HG03064 (cell line): ENCODE data around the gene SAFB.
"Not testable (repeated sequence)": the region's sequence is repeated elsewhere in the genome, so short reads cannot be mapped to it uniquely, and the experiment has no call there.

ENCODE experiments used
- ATAC-seq: cut with Tn5 transposase; IDR thresholded peaks from one replicate; pipeline ENCODE4 v1.9.1; 2021; ENCODE audit warnings: low read depth; ENCODE audit not compliant: unreplicated experiment

The SAFB gene

DNA sequence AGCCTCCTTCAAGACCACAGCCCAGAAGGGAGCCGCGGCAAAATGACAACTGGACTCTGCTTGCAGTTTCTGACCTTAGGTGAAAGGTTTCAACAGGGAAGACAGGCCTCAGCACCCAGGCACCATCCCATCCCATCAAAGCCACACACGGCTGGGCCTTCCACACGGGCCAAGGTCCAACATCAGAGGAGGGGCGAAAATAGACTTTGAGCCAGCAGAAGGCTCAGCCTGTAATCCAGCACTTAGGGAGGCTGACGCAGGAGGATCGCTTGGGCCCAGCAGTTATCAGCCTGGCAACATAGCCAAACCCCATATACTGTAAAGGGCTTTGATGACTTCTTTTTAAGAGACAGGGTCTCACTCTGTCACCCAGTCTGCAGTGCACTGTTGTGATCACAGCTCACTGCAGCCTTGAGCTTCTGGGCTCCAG is 28.3 kb upstream of the SAFB start:
- no peak for ATAC-seq

GRCh38 chr19:5595129-5595528 is 27.8 kb upstream of the SAFB start:
- no peak for ATAC-seq

DNA sequence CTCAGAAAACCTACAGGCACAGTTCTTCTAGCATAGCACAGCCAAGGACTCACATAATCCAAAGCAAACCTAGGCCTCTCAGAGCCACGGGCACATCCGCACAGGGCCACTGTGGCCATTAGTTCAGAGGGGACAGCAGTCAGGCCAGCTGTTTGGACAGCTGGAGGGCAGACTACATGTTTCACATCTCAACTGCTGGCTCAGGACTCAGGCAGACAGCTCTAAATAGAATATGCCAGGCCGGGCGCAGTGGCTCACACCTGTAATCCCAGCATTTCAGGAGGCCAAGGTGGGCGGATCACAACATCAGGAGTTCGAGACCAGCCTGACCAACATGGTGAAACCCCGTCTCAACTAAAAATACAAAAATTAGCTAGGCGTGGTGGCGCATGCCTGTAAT is 27.1 kb upstream of the SAFB start:
- ATAC-seq: no peak

GRCh38 chr19:5600797-5601196 is 22.1 kb upstream of the SAFB start:
- ATAC-seq: no peak

- ATAC-seq: no peak
These were observed 19.3 kb upstream of the SAFB start for GRCh38 chr19:5603626-5604025.

DNA sequence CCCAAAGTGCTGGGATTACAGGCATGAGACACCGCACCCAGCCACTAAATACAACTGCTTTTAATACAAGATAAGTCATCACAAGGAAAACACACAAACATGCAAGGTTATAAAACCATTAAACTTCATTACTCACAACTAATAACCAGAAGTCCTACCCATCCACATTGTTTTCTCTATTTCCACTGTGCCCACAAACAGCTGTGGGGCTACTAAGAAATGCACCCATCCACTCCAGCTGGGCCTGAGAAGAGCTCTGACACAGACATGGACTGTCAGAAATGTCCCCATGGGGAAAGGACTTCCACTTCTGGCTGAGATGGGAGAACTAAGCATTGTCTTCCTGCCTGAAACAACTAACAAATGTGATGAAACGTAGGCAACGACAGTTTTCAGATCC is 17.5 kb upstream of the SAFB start:
- ATAC-seq: no peak

DNA sequence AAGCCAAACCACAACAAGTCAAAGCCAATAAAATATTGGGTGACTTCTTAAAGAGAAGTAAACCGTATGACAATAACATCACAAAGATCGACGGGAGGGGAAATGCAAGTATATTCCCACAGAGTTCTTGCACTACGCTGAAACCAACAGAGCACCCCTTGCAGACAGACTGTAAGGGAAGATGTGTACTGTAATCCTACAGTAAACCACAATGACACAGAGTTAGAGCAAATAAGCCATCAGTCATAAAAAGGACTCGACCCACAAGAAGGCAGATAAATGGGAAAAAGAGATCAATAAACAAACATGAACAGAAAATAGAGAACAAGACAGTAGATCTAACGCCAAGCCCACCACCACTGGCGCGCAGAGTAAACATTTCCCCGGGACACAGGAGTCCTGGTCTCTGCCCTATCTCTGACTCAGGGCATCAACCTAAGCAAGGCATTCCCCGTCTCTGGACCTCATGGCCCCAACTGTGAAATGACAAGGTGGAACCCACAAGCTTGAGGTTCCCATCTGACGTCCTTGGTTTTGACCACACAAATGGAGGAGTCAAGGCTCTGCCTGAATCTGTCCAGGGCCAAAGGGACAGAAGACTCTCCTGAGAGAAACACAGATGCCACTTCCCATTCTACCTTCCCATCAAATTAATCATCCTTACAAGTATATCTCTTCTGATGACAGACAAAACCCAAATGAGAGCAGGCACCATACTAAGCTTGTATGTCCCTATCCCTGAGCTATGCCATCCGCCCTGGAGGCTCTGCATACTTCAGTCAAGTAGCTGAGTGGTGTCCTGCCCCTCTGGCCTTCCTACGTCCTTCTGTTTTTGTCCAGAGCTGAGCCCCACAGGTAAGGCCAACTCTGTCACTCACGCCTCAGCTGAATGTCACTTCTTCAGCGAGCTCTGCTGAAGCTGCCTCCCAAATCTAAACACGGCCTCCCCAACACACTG is 15.3 kb upstream of the SAFB start:
- ATAC-seq: no peak

GRCh38 chr19:5608291-5608690 is 14.6 kb upstream of the SAFB start:
- ATAC-seq: no peak

GRCh38 chr19:5608766-5609165 is 14.1 kb upstream of the SAFB start:
- ATAC-seq: not testable (repeated sequence)

DNA sequence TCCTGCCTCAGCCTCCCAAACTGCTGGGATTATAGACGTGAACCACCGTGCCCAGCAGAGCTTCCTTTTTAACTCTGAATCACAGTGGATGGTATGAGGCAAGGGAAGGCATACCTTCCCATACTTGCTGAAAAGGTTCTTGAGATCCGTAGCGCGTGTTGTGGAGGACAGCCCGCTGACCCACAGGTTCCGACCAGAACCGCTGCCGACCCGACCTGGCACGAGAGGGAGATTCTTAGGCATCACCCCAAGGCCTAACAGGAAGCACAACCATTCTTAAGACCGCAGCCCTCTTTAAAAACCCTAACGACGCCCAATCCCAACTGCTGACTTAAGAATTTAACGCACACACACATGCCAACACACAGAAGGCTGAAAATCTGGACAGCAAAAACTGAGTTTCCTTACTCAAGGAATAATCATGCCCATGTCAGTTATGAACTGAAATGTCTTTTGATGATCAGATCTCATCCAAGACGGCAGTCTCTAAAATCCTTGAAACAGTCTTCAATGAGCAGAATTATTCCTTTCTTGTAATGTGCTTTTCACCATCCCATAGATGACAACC is 12.9 kb upstream of the SAFB start:
- ATAC-seq: no peak

DNA sequence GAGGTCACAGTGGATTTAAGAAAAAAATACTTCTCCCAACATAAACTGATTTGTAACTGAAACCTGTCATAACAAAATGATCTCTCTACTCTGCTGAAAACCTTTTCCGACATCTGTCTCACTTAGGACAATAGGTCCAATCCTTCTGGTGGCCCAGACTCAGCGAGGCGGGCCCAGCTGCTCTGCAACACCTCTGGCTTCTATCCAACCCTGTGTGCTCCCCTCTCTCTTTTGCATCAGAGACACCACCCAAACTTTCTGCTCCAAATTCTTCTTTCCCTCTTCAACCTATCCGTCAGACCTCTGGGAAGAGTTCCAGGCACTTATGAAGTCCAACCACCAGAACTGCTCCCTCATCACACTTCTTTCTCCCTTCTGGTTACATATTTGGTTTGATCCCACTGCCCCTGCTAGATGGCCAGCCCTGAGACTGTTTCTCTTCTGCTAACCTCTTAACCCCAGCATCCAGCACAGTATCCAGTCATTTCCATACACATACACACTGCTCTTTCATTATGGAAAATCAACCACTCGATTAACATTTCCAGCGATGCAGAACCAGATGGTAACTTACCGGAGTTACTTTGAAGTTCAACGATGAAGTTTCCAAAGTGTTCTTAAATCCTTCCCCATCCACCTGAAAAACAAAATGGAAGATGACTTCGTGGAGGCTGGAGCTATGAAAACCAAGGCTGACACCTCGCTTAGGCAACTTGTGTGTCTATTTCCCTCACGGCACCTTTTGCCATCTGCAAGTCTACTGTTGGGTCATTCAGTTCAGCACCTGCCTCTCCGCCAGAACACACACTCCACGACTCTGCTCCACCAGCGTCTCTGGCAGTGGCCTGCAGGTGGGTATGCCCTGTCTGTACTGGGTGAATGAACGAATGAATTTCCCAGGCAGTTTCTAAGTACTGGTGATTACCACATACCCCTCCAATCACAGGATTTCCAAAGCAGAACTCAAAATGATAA is 9.7 kb upstream of the SAFB start:
- no peak for ATAC-seq

- no peak for ATAC-seq
These were observed 7.0 kb upstream of the SAFB start for GRCh38 chr19:5615756-5616327.

- no peak for ATAC-seq
These were observed 5.8 kb upstream of the SAFB start for GRCh38 chr19:5617080-5617479.

GRCh38 chr19:5618591-5618990 is 4.3 kb upstream of the SAFB start:
- ATAC-seq: no peak

GRCh38 chr19:5619946-5620345 is 2.9 kb upstream of the SAFB start:
- no peak for ATAC-seq

GRCh38 chr19:5621311-5621944 is 1.5 kb upstream of the SAFB start:
- no peak for ATAC-seq

DNA sequence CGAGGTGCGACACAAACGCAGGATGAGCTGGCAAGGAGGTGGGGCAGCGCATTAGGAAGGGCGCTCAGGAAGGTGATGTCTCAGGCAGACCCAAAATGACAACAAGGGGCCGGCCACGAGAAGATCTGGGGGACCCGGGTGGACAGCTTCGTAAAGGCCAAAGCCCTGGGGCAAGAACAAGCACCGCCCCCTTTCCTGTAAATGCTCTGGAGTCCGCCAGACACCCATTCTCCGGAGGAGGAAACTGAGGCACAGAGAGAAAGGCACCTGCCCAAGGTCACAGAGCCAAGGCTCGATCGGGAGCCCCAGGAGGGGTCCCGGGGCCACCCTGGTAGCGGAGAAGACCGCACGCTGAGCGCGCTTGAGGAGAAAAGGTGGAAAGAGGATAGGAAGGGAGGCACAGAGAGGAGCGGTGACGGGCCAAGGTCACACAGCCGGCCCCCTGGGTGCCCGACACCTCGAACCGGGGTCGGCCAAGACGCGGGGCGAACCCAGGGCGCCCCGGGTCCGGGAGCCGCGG is 878 bp upstream of the SAFB start:
- peak; percentile 4 for ATAC-seq

- peak; percentile 6 for ATAC-seq
These were observed 624 bp downstream of the SAFB start for GRCh38 chr19:5623397-5624017.

DNA sequence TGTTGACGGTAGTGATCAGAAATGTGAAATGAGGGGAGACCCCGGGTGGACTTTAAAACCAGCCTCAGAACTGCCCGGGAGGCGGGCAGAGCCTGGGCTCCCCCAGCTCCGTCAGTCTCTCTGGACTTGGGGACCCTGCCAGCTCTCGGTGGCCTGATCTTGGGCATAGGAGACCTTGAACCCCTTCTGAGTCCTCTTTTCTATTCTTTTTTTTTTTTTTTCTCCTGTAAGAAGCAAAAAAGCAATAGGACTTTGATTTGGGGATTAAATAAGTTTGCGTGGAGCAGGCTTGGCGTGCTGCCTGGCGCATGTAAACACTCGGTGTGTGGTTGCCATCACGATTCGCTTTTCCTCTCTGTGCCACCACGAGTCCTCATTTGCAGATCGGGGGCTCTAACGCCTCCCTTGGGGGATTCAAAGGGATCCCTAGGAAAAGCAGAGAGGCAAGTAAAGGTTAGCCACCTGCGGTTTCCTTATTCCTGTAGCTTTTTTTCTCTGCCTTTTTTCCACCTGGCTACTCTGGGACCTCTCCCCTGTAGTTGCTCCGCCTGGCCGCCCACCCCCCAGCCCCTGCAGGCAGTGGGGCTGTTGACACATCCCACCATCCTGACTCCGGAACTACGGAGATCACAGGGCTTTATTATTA is 1.3 kb downstream of the SAFB start:
- no peak for ATAC-seq
